Fibroblast of skin of right quadriceps (primary cell): ENCODE results near the gene LRRC71.
A peak's percentile ranks its signal among the peaks of the same experiment; 100 is the strongest.

Experiments used
- DNase-seq: peaks from one replicate; pipeline ENCODE4 v3.0.0-alpha.2; 2013

Gene LRRC71

DNA sequence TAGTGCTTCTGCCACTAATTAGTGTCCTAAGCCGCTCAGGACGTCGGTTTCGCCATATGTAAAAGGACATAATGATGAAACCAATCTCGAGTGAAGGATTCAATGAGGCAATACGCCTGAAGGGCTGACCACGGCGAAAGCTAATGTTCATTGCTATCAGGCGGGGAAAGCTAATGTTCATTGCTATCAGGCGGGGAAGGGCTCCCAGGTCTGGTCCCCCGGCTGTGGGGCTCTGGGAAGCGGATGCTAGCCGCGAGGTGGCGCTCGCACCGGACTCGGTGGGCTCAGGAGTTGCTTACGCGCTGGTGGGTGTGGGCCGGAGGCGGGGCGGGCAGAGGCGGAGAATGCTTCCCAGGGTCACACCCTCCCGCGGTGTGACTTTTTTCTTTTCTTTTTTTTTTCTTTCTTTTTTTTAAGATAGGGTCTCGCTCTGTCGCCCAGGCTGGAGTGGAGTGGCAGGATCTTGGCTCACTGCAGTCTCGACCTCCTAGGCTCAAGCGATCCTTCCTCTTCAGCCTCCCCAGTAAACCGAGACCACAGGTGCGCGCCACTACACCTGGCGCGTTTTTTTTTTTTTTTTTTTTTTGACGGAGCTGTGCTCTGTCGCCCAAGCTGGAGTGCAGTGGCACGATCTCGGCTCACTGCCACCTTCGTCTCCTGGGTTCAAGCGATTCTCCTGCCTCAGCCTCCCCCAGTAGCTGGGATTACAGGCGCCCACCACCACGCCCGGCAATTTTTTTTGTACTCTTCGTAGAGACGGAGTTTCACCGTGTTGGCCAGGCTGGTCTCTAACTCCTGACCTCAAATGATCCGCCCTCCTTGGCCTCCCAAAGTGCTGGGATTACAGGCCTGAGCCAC, 28.0 kb upstream of the LRRC71 start:
- peak; percentile 87 for DNase-seq

DNA sequence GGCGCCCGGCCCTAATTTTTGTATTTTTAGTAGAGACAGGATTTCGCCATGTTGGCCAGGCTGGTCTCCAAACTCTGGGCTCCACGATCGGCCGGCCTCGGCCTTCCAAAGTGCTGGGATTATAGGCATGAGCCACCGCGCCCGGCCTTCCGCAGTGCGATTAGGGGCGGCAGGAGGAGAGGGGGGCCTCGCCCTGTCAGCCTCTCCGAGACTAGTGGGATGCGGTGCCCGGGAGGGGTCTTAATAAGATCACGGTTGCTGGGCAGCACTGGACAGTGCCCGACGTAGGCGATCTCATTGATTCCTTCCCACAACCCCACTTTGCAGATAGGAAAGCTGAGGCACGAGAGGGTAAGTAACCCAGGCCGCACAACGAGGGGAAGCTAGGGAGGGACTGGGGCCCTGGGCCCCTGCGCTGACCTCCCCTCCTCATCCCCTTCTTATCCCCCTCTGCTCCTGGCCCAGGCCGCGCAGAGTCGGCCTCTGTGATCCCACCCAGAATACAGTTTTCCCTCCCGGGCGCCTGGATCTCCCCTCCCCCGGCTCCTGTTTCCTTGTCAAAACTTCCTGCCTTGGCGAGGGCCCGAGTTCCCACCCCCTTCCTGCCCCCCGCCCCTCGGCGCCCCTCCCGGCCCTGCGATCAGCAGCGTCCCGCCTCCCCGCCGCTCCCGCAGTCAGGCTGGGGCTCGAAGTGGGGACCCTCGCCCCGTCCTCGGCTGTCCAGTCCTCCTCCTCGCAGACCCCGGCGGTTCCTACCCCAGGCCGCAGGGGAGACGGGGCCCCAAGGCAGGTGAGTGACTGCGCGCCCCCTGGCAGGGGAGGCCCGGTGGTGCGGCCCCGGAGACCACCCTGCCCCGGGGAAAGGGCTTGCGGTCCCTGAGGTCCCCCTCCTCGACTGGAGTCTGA, 27.1 kb upstream of the LRRC71 start, which contains the start of gene PEAR1:
TSS of gene PEAR1 (plus strand) at position 671 of the 906 bp plus-strand sequence. CDS start 10,209 bp downstream, outside the sequence.
- DNase-seq: peak; percentile 71

DNA sequence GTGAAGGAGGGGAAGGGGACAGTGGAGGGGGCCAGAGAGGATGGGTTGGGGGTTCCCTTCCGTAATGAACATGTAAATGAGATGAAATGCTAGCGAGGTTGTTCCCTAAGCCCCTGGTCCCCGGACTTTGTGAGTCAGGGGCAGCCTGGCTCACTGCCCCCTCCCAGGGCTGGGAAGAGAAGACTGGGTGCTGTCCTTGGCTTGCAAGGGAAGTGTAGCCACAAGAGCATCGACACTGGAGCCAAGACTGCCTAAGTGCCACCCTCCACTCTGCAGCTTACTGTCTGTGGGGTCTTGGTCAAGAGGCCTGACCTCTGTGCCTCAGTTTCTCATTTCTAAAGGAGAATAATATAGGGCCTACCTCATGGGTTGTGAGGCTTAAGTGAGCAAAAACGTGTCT, 26.4 kb upstream of the LRRC71 start:
- DNase-seq: no peak

DNA sequence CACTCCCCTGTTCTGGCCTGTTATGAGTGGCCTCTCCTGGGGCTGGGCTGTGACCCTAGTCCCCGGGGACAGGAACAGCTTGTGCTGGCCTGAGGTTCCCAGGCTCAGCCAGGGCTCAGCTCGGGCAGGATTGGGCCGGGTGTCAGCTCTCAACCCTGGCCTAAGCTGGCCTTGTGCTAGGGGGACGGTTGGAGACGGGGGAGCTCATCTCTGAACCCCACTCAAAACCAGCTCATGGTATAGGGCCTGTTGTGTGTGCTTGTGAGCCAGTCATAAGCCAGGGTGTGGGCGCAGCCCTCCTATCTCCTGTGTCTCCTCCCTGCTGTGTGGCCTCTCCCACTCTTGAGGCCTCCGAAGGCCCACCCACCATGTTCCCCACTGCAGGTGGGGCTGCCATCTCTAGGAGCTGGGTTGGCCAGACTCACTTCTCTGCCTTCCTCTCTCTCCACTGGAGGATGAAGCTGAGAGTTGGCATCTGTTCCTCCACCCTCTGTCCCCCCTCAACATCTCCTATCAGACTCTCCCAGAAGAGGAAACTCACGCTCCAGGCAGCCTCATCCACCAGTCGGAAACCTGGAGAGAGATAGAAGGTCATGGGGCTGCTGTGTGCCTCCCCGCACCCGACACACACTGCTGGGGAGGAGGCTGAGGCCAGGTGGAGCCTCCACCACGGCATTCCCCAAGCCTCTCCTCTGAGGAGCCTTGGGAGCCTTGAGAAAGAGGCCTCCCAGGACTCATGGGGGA, 25.5 kb upstream of the LRRC71 start:
- DNase-seq: peak; percentile 60

DNA sequence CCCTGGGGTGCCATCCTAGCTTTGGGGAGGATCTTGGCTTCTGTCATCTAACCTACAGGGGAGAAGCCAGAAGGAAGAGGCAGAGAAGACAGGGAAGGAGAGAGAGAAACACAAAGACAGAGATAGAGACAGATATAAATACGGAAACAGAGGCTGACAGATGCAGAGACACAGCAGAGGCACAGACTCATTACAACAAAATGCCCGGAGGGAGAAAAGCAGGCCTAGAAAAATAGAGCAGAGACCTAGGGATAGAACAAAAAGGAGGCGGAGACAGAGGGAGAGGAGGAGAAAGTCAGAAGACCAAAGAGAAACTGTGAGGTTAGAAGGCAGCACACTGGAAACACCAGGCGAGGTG, 25.0 kb upstream of the LRRC71 start:
- DNase-seq: no peak

DNA sequence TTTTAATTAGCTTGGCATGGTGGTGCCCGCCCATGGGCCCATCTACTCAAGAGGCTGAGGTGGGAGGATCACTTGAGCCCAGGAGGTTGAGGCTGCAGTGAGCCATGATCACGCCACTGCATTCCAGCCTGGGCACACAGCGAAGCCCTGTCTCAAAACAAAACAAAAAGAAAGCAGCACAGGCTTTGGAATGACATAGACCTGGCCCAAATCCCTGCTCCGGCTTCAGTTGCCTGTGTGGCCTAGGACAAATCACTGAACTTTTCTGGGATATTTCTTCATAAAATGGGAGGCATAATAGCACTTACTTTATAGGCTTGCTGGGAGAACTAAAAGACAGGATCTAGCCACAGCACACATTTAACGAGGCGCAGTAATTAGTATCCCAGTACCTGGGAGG, 24.5 kb upstream of the LRRC71 start:
- no peak for DNase-seq

DNA sequence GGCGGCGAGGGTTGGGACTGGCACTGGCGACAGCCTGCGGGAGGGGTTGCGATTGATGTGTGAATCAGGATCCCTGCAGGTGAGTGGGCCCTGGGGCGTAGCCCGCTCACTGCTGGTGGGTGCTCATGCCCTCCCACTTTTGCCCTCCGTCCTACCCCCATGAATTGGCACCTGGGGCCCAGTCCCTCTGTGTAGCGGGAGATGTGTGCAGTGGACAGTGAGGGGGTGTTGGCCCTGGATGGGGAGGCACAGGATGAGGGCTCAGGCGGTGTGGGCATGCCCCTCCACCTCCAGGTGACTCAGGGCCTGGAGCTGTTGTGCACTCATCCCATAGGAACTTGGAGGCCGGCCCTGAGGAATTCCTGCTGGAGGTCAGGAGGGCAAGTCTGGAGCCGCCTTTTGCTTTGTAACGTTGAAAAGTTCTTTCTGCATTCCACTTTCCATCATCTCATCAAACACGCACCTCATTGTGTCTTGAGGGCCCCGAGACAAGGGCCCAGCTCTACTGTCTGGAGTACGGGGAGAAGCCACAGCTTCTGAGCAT, 23.9 kb upstream of the LRRC71 start:
- DNase-seq: peak; percentile 93

DNA sequence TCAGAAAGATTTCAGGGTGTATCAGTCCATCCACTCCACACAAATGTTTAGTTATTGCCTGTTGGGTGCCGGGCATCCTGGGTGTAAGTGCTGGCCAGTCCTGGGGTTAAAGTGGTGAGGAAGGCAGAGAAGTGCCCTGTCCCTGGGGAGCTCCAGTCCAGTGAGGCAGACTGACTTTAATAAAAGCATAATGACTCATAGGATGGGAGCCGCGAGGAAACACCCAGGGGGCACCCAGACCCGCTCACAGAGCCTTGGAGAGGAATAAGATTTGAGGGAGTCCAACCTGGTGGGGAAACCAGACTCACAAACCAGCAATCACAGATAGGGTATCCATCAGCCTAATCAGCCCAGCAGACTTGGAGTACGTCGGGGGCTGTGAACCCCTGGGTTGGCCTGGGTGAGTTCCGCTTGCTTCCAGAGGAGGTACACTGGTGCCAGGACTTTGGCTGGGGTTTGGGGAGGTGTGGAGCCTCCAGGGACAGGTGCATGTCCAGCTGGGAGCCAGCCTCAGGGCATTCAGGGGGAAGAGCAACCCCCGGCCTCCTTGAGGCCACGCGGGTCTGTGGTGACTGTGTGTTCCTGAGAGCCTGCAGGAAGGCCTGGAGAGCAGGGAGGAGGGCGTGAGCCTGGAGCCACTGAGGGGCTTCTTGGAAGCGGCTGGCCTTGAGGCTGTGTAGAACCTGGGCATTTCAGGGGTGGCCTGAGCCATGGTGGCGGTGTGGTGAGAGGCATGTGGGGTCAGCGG, 23.2 kb upstream of the LRRC71 start:
- peak; percentile 72 for DNase-seq

DNA sequence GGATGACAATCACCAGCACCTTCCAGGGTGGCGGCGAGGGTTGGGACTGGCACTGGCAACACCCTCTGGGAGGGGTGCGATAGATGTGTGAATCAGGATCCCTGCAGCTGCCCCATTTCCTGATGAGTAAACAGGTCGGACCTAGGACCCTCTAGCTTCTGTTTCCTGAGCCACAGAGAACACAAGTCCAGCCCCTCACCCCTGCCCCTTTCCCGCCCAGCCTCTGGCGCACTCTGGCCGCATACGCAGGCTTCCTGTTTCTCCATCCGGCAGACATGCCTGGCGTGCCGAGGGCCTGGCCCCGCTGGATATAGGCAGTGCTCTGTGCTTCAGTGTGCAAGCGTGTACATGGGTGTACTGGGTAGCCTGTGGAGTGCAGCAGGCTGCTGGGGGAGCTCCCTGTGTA, 22.3 kb upstream of the LRRC71 start:
- peak; percentile 70 for DNase-seq

DNA sequence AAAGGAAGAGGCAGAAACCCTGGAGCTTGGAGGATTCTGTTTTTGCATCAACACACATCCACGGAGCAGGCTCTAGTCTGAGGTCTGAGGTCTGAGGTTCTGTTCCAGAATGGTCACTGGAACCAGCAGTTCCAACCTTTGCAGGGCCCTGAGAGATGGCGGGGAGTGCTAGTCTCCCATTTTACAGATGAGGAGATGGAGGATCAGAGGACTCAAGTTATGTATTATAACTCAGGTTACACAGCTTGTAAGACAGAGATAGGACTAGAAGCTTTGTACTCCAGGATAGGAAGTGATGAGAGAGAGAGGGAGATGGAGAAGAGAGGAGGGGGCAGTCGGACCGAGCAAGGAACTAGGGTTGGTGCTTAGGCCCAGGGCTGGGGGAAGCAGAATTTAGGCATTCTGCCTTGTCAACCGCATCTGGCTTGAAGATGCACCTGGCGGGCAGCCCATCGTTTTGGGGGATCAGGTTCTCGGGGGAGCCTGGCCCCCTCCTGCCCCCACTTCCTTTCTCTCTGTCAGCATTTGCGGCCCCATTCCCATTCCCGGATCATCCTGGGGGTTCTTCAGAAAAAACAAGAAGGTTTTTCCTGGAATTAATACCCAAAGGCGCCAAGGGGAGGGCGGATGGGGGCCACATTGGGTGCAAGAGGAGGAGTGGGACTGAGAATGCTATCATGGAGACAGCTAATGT, 21.3 kb upstream of the LRRC71 start:
- DNase-seq: no peak

DNA sequence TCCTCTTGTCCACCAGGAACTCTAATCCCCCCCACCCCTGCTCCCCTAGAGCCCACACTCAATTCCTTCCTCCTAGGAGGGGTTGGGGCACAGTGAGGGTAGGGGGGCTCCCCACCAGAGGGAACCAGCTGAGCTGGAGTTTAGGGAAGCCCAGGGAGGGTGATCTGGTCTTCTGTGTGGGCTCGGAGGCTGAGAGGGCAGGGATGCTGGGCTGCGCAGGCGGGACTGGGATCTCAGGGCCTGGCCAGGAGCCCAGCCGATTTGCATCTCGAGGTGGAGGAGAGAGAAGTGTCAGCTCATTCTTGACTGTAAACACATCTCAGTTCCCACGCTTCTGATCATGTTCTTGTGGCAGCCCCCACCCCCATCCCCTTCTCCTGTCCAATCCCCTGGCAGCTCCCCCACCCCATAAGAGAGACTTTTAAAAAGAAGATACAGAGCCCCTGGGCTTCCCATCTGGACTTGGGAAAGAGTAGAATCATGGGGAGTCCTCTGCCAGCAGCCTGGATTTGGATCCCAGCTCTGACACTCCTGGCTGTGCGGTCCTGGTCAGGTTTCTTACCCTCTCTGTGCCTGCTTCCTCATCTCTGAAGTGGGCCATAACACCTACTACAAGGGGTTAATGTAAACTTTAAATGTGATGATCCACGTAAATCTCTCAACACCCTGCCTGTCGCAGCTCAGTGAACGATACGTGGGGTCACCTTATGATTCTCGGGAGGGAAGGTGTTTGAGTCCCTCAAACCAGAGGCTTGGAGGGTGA, 20.3 kb upstream of the LRRC71 start:
- peak; percentile 77 for DNase-seq

DNA sequence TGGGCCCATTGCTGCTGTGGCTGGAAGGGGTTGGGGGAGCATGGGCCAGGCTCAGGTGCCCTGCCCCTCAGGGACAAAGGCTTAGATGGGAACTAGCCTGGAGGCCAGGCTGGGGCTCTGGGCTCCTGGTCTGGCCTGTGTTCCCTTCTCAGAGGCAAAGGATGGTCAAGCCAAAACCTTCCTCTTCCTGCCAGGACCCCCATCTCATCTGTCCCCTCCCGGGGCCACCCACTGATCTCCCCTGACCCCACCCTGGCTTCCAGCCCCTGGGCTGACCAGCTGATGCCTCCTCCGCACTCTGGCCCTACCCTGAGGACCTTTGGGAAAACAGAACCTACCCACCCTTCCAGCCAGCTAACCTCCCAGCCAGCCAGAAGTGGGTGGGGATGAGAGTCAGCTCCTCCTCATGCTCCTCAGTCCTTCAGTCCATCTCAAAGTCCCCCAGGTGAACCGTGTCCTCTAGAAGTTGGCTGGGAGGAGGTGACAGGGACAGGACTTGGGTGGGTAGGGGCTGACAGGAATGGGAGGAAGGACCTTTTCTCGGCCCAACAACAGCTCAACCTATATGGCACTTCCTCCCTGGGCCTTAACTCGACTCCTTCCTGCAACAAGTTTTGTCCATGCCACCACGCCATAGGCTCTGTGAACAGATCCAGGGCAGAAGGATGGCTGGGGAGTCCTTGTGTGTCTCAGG, 19.4 kb upstream of the LRRC71 start:
- no peak for DNase-seq

DNA sequence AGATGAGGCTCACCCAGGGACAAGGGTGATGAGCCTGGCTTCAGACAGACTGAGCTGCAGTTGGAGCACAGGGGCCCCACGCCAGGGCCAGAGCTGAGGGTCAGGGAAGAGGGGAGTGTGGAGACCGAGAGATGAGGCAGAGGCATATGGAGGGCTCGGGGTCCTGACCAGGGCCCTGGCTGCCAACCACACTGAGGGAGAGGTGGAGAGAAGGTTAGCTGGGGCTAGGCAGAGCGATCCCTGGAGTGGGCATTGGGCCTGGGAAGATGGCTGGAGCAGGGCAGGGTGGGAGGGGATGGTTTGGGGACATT, 18.9 kb upstream of the LRRC71 start:
- DNase-seq: no peak

DNA sequence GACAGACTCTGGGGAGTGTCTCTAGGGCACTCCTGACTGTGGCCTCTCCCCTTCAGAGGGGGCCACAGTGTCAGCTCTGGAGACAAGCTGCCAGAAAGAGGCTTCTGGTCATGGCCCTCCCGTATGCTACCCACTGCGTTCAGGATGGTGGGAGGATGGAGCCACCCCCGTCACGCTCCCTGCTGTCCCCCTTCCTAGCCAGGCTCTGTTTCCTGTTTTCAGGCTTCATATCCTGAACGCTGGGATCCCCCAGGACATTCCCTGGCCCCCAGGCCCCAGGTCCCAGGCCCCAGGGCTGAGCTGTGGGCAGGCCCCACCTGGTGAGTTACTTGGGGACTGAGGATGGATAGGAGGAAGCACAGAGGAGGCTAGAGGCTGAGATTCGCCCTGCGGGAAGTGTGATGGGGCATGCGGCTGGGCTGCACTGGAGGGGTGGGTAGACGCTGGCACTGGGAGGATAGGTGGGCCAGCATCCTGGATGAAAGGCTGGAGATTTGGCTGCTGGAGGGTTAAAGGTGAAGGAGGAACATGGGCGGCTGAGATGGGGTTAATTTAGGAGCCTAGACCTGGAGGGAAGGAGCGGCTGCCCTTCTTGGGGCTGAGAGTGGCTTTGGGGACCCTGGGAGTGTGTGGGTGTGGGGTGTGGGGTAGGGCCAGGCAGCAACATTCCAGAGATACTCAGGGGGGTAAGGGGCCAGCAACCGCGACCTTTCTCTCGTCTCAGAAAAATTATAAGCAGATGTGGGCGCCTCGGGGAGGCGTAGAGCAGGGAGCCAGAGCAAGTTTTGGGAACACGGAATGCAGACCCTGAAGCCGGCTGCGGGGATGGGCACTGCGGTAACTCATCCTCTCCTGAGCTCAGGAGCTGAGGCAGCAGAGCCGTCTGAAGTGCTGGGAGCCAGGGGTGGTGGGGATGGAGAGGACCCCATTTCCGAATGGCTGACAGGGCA, 18.2 kb upstream of the LRRC71 start:
- peak; percentile 82 for DNase-seq

DNA sequence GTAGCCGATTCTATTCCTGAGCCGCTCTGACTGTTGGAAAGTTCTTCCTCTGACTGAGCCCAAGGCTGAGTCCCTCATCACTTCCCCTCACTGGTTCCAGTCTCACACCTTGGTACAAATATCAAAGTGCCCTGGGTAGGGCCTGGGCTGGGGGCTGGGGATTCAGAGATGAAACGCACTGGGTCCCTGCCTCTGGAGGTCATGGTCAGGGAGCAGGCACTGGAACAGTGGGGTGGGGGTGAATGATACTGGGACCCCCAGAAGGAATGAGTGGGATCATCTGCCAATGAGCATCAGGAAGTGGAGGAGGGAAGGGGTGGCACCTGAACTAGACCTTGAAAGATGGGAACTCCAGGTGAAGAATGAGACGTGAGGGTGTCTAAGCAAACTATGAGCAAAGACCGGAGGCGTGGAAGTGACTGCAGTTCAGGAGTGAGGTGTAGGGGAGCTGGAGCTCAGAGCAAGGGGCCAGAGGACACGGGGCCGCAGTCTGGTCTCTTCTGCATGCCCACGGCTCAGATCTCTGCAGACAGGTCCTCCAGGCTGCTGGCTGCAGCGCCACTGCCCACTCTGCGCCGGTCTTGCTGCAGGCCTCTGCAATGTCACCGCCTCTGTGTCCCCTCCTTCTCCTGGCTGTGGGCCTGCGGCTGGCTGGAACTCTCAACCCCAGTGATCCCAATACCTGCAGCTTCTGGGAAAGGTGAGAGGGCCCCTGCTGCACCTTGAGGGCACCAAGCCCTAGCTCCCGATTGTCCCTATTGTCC, 16.9 kb upstream of the LRRC71 start:
- DNase-seq: no peak

DNA sequence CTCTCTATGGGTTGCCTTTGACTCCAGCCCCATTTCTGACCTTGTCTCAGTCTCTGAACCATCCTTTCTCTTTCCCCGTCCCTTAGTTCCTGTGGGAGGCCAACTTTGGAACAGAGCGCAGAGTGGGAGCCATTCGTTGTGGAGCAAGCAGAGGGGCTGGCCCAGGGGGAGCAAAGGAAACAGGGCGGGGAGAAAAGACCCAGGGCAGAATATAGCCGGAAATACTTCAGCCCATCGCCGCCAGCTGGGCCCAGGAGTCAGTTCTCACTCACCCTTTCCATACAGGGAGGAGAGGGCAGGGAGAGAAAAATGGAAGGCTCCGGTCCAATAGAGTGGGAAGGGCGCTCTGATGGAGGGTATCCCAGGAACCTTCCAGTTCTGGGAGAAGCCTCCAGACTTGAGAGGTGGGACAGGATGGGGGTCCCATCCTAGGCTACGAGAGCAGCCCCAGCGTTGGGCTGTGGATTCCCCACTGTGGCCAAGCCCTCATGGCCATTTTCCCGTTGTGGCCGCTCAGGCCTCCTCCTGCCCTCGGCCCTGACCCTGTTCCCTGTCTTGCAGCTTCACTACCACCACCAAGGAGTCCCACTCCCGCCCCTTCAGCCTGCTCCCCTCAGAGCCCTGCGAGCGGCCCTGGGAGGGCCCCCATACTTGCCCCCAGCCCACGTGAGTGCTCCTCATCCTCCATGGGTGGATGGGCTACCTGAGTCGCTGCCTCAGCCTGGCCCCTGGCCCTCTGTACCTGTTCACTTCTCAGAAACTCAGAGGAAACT, 16.1 kb upstream of the LRRC71 start:
- no peak for DNase-seq

DNA sequence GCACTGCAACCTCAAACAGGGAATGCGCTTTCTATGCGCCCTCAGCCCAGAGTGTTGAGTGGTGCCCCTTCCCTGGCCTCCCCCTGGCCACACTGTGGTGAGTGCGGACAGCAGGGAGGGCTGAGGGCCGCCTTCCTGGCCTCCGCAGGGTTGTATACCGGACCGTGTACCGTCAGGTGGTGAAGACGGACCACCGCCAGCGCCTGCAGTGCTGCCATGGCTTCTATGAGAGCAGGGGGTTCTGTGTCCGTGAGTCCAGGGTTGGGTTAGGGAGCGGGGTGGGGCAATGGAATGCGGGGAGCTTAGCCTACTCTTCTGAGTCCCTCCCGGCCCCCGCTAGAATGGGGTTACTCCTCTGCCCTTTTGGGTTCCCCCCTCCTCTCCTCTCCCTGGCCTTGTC, 15.3 kb upstream of the LRRC71 start:
- DNase-seq: no peak
